OCI-LY1 (cell line): ENCODE measurements around the gene CXCR6.
"Not testable (repeated sequence)": the region's sequence is repeated elsewhere in the genome, so short reads cannot be mapped to it uniquely, and the experiment has no call there.

Experiments
- H2AFZ ChIP-seq: fragments of 200-600 bp; sonication (generic), shearing (Covaris generic); 2 replicates; pipeline ENCODE4 v1.6.0; 2014; ENCODE audit warnings: antibody characterized with exemption, mild to moderate bottlenecking, low read length
- H3F3A ChIP-seq: fragments of 200-600 bp; sonication (generic), shearing (Covaris generic); 2 replicates; pipeline ENCODE4 v1.6.0; 2014; ENCODE audit warnings: mild to moderate bottlenecking, antibody characterized with exemption, low read length, moderate library complexity; ENCODE audit not compliant: insufficient read depth
- H3K27ac ChIP-seq: fragments of 200-600 bp; sonication (generic); 2 replicates; pipeline ENCODE4 v1.5.1; 2014; ENCODE audit warnings: low read length, mixed run types, mild to moderate bottlenecking, low read depth; ENCODE audit not compliant: poor library complexity, severe bottlenecking
- H3K27me3 ChIP-seq: fragments of 200-600 bp; sonication (generic); 2 replicates; pipeline ENCODE4 v1.6.0; 2014; ENCODE audit warnings: antibody characterized with exemption, mild to moderate bottlenecking, low read length, moderate library complexity; ENCODE audit not compliant: insufficient read depth
- H3K36me3 ChIP-seq: fragments of 200-600 bp; sonication (generic); 2 replicates; pipeline ENCODE4 v1.6.1; 2014; ENCODE audit warnings: mild to moderate bottlenecking, antibody characterized with exemption, low read length, moderate library complexity, mixed read lengths; ENCODE audit not compliant: insufficient read depth
- H3K4me1 ChIP-seq: fragments of 200-600 bp; sonication (generic); 2 replicates; pipeline ENCODE4 v1.5.1; 2014; ENCODE audit warnings: mild to moderate bottlenecking, low read length, moderate library complexity; ENCODE audit not compliant: insufficient read depth, severe bottlenecking
- H3K4me2 ChIP-seq: fragments of 200-600 bp; sonication (generic), shearing (Covaris generic); 2 replicates; pipeline ENCODE4 v1.6.1; 2014; ENCODE audit warnings: low read length
- H3K4me3 ChIP-seq: fragments of 200-600 bp; sonication (generic); 2 replicates; pipeline ENCODE4 v1.5.1; 2014; ENCODE audit warnings: low read length, low read depth, mild to moderate bottlenecking, mixed read lengths; ENCODE audit not compliant: poor library complexity, severe bottlenecking
- H3K79me2 ChIP-seq: fragments of 200-600 bp; shearing (Covaris generic); 2 replicates; pipeline ENCODE4 v1.6.1; 2016; ENCODE audit warnings: mixed run types, low read length, mixed read lengths; ENCODE audit not compliant: insufficient read depth
- H3K9ac ChIP-seq: fragments of 200-600 bp; sonication (generic), shearing (Covaris generic); 2 replicates; pipeline ENCODE4 v1.6.1; 2014; ENCODE audit warnings: mild to moderate bottlenecking, low read length, mixed read lengths
- H3K9me2 ChIP-seq: fragments of 200-600 bp; sonication (generic), shearing (Covaris generic); 2 replicates; pipeline ENCODE4 v1.6.1; 2014; ENCODE audit warnings: low read depth, mild to moderate bottlenecking, low read length, mixed read lengths
- H3K9me3 ChIP-seq: fragments of 200-600 bp; shearing (Covaris generic); 2 replicates; pipeline ENCODE4 v1.6.1; 2014; ENCODE audit warnings: low read length, mixed read lengths
- H4K20me1 ChIP-seq: fragments of 200-600 bp; sonication (generic), shearing (Covaris generic); 2 replicates; pipeline ENCODE4 v1.6.0; 2016; ENCODE audit warnings: mild to moderate bottlenecking, low read length; ENCODE audit not compliant: insufficient read depth
- TF ChIP-seq, protein P1 (sequence below): fragments of 200-600 bp; sonication (generic), shearing (Covaris generic); IDR thresholded peaks from 2 replicates; pipeline ENCODE4 v1.5.1; 2017; ENCODE audit warnings: mild to moderate bottlenecking, antibody characterized with exemption, low read length, moderate library complexity, mixed read lengths

CXCR6 gene

DNA sequence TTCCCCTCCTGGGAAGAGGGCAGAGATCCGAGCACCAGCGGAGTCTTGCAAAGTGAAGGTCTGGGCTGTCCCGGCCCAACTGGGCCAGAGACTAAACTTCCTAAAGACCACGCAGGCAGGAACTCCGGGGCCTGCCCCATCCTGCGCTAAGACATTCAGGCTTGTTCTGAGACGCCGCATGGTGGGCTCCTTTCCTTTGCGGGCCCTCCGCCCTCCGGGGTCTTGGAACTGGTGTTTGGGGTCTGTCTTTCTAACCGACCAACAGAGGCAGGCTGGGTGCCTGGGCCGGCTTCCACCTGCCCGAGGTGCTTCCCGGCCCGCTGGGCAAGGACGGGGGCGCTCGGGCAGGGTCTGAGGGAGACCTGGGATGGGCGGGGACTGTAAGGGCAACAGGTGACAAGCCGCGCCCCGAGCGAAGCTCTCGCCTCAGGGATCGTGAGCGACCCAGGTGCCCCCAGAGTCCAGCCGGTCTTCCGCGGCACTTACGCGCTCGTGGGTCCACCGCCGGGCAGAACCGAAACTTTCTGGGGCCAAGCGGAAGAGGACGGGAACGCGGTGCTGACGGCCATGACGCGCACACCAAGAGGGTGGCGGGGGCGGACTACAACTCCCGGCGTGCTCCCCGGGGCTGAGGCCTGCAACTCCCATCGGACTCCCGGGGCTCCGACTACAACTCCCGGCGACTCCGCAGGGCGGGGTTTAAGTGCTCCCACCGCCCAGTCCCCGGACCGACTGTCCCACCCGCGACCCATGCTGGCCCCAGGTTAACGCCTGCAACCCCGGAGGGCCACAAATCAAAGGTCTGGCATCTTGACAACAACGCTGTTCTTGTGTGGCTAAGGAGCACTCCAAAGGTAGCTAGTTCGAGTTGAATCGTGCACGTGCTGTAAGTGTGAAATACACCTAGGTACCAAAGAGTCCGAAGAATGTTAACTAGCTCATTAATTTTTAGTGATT is 52.2 kb downstream of the CXCR6 start, which contains the start of gene FYCO1:
TSS of gene FYCO1 (minus strand) at position 589 of the 957 bp plus-strand sequence. CDS start 10,914 bp downstream, outside the sequence.
- peak within 1 kb of the TSS; percentile 66 for H3K27ac ChIP-seq

DNA sequence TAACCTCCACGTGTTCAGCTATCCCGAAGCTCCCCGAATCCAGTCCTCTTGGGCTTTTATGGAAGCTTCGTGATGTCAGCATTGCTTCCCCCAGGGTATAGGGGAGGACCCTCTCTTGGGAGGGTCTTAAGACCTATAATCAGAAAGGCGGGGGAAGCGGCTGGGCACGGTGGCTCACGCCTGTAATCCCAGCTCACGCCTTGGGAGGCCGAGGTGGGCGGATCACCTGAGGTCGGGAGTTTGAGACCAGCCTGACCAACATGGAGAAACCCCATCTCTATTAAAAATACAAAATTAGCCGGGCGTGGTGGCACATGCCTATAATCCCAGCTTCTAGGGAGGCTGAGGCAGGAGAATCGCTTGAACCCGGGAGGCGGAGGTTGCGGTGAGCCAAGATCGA is 54.2 kb downstream of the CXCR6 start:
- H3K4me3 ChIP-seq, H3K9me3 ChIP-seq, H3F3A ChIP-seq, H4K20me1 ChIP-seq, H3K79me2 ChIP-seq, H3K4me2 ChIP-seq, H2AFZ ChIP-seq, H3K9ac ChIP-seq, H3K36me3 ChIP-seq, H3K27me3 ChIP-seq, H3K9me2 ChIP-seq, H3K27ac ChIP-seq: not testable (repeated sequence)
- peaks cover 30% of the 10 kb centered on the region for H3K4me1 ChIP-seq

More for the DNA sequence above, 52.2 kb downstream of the CXCR6 start, which contains the start of gene FYCO1:
- TF ChIP-seq, protein P1, sequence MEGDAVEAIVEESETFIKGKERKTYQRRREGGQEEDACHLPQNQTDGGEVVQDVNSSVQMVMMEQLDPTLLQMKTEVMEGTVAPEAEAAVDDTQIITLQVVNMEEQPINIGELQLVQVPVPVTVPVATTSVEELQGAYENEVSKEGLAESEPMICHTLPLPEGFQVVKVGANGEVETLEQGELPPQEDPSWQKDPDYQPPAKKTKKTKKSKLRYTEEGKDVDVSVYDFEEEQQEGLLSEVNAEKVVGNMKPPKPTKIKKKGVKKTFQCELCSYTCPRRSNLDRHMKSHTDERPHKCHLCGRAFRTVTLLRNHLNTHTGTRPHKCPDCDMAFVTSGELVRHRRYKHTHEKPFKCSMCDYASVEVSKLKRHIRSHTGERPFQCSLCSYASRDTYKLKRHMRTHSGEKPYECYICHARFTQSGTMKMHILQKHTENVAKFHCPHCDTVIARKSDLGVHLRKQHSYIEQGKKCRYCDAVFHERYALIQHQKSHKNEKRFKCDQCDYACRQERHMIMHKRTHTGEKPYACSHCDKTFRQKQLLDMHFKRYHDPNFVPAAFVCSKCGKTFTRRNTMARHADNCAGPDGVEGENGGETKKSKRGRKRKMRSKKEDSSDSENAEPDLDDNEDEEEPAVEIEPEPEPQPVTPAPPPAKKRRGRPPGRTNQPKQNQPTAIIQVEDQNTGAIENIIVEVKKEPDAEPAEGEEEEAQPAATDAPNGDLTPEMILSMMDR, result no peak
- Histone ChIP-seq H4K20me1 (no peaks in the 10 kb centered on the region), H3K36me3 (no peaks in the 10 kb centered on the region), H3K4me1 (peaks cover 36% of the 10 kb centered on the region), H3K4me3 (peak within 1 kb of the TSS; percentile 80), H3K27me3 (no peaks in the 10 kb centered on the region; the same call in 1 of the 2 replicates), H3K9me3 (no peaks in the 10 kb centered on the region), H3F3A (no peaks in the 10 kb centered on the region), H3K4me2 (peak within 1 kb of the TSS; percentile 88), H2AFZ (0 out of 2 replicates have a peak within 1 kb of the TSS, but pooled peaks have one; percentile 70), H3K79me2 (peaks cover 4% of the 10 kb centered on the region; the same call in 1 of the 2 replicates), H3K9me2 (no peaks in the 10 kb centered on the region), H3K9ac (peak within 1 kb of the TSS; percentile 89)

DNA sequence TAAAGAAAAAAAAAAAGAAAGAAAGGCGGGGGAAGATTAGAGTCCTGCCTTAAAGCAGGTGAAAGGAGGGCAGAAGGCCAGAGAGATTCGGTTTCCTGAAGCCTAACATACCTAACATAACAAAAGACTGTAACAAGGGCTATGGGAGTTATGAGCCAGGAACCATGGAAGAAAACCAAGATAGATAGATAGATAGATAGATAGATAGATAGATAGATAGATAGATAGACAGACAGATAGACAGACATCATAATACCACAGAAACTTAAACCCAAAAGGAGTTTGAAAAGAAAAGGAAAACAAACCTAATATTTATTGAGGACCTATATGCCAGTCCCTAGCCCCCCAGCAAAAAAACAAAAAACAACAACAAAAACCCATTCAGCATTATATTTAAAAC is 54.7 kb downstream of the CXCR6 start:
- Histone ChIP-seq H3K79me2 (peaks cover 4% of the 10 kb centered on the region; the same call in 1 of the 2 replicates), H3K4me3 (no peak overlapping the region), H2AFZ (no peak overlapping the region), H3K4me1 (peaks cover 25% of the 10 kb centered on the region), H3K4me2 (no peak overlapping the region), H3K27ac (no peak overlapping the region), H3K9me2 (no peaks in the 10 kb centered on the region), H3K27me3 (no peaks in the 10 kb centered on the region; the same call in 1 of the 2 replicates), H3K9me3 (no peaks in the 10 kb centered on the region), H4K20me1 (no peaks in the 10 kb centered on the region), H3K9ac (no peak overlapping the region), H3F3A (no peaks in the 10 kb centered on the region), H3K36me3 (no peaks in the 10 kb centered on the region)
- TF ChIP-seq, protein P1, result no peak
